Stromal cell of bone marrow (primary cell): ENCODE results near the gene RAP1GAP2.

Experiments used
- DNase-seq: peaks from one replicate; pipeline ENCODE4 v3.0.0-alpha.2; 2012; ENCODE audit warnings: low read depth

Gene RAP1GAP2

DNA sequence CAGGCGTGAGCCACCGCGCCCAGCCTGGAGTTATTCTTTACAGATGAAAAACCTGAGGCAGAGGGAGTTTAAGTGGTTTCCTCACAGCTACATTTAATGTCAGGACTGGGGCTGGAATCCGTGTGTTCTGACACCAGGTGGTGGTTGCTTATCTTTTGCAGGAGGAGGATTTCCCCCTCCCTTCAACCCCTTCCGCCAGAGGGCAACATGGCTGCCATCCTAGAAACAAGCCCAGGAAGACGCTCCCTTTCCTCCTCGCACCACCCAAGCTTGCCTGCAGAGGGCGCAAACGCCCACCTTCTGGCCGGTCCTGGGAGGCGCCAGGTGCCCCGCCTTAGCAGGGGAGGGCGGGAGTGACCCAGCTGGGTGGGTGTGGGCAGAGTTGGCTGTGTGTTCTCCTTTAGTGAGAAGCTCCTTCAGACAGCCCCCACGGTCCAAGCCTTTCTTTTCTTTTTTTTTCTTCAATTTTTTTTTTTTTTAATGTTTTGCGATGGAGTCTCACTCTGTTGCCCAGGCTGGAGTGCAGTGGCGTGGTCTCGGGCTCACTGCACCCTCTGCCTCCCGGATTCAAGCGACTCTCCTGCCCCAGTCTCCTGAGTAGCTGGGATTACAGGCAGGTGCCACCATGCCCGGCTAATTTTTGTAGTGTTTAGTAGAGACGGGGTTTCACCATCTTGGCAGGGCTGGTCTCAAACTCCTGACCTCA is 9.9 kb upstream of the RAP1GAP2 start:
- DNase-seq = peak; percentile 40

- no peak for DNase-seq
Measured at GRCh38 chr17:2789700-2790099, 6.5 kb upstream of the RAP1GAP2 start.

DNA sequence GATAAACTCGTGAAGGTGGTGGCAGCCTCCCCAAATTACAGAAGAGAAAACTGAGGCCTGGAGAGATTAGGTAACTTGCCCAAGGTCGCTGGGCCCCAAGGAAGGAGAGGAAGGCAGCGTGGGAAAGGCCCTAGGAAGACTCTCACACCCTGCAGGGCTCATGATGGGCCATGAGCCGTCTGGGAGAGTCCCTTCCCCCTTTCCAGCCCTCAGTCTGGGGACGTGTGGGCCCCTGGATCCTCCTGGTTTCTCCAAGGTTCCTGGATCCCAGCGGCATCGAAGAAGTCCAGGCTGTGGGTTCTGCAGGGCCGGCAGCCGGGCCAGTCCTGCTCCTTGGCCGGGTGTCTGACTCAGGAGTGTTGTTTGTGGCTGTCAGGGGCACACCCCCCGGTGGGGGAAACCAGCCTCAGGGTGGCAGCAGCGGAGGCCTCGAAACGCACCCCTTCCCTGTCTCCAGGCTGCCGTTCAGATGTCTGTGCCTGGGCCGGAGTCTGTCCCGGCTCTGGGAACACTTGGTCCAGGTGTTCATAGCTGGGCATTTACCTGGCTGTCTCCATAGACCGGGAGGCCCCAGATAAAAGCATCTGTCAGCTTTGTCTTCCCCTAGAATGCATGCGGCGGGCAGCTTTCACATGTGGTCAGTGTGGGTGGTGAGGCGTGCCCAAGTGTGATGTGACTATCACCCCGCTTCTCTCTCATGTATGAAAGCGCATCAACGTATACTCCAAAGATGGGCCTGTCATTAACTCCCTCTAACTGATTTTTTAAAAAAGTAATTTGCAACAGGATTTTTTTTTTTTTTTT is 3.7 kb upstream of the RAP1GAP2 start:
- no peak for DNase-seq

DNA sequence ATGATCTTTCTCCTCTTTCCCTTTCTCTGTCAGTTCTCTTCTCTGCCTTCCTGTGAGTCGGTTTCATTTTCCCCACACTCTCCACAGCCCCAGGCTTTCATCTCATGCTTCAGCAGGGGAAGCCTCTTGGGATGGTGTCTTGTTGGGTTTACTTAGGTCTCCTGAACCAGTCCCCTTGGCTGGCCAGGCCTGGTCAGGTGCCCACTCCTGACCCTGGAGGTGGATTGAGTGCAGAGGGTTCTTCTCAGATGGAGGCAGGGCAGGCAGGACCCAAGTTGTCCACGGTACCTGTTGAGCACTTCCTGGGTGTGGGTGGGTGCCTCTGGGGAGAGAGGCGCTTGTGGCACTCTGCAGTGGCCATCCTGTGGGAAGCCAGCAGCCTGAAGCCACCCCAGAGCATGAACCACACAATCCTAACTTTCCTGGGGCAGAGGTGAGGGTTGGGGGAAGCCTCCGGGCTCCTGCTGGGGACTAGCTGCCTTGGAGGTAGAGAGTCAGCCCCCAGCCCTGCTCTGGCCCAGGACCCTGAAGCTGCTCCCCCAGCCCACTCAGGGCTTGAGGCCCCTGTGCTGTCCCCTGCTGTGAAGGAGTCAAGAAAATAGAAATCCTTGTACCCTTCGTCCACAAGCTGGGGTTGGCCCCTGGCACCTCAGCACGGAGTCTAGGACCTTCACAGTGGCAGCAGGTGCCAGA is 2.0 kb upstream of the RAP1GAP2 start:
- DNase-seq = no peak

DNA sequence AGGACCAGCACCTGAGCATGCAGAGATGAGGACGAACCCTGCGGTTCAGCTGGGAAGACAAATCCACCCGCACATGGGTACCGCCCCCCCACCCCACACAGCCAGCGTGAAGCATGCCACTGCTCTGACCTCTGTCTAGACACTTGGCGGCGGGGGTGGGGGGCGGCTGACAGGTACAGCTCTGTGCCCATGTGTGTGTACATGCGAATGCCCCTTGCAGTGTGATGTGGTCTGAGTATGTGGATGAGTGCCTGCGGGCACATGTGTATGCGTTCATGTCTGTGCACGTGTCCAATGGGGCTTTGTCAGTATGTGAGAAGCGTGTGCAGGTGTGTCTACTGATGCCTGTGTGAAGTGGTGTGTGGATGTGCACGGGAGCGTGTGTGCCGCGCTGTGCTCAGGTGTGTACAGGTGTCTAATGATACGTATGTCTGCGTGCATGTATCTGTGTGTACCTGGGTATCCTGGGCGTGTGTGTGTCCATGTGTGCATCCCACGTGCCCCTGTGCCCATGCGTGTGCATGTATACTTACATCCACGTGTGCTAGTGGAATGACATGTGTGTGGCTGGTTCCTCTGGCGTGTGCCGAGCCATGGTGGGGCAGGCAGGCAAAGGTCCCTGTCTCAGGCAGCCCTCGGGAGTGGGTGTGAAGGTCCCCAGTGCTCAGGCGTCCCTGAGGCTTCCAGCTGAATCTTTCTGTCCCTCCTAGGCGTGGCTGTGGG is 636 bp upstream of the RAP1GAP2 start:
- no peak for DNase-seq

DNA sequence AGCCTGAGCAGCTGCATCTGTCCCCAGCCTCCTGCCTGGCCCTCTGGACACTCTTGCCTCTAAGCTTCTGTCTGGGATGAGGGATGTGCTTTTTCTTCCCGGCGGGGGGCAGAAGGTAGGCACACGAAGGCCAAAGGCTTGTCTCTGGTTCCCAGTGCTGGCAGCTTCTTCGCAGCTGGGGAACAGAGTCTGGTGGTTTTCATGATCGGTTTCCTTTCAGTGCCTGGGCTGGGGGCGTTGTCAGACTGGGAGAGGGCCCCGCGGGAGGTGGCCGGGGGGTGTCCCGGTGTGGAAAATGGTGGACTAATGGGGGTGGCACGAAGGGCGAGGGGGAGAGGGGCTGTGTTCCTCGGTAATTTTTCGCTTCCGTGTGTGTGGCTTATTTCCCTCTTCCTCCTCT is 988 bp downstream of the RAP1GAP2 start:
- DNase-seq = no peak

DNA sequence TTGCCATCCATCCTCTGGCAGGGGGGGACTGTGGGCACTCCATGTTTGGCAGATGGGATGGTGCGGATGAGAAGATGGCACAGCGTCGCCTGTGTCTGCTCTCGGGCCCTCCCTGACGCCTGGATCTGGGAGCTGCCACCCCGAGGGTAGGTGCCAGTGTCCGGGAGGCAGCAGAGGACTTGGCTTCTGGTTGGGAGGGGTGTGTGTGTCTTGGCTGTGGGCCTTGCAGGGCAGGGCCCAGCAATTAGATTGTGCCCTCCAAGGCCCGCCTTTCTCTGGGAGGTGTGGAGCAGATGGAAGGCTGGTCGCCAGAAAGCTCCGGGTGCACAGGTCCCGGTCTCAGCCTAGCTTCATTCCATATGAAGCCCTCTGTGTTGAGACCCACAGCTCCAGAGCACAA is 1.4 kb downstream of the RAP1GAP2 start:
- no peak for DNase-seq

- DNase-seq = no peak
Measured at GRCh38 chr17:2798188-2798587, 1.9 kb downstream of the RAP1GAP2 start.

DNA sequence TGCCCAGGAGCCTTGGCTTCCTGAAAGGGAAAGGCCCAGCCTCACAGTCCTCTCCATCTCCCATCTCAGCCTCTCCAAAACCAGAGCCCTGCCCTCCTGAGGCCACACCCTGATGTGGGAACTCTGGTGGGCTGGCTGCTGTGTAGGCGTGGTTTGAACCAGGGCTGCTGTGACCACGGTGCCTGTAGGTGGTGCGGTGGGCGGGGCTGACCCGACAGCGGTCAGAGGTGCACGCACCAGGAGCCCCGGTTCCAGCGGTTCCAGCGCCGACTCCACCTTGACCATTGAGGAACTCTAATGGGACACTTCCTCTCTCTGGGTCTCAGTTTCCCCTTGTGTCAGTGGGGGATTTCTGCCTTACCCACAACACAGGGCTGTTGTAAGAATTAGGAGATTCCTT is 2.4 kb downstream of the RAP1GAP2 start:
- no peak for DNase-seq

- no peak for DNase-seq
Measured at GRCh38 chr17:2799653-2800052, 3.4 kb downstream of the RAP1GAP2 start.

DNA sequence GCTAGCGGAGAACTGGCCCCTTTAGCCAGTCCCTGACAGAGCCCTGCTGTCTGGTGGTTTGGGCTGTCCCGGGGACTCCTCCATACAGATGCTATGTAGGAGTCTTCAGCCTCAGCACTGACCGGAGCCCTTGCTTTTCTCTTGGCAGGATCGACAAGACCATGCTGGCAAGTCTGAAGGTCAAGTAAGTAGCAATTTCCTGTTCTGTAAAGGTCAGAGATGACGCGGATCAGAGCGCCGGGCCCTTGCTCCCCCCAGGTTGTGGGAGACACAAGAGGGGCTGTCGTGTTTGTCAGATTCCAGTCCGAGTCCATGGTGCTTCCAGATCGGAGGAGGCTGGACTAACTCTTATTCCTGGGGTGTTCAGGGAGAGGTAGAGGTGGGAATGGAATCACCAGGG is 4.1 kb downstream of the RAP1GAP2 start:
- DNase-seq = no peak

- no peak for DNase-seq
Measured at GRCh38 chr17:2801841-2802240, 5.6 kb downstream of the RAP1GAP2 start.

- DNase-seq = no peak
Measured at GRCh38 chr17:2802574-2802973, 6.3 kb downstream of the RAP1GAP2 start.

DNA sequence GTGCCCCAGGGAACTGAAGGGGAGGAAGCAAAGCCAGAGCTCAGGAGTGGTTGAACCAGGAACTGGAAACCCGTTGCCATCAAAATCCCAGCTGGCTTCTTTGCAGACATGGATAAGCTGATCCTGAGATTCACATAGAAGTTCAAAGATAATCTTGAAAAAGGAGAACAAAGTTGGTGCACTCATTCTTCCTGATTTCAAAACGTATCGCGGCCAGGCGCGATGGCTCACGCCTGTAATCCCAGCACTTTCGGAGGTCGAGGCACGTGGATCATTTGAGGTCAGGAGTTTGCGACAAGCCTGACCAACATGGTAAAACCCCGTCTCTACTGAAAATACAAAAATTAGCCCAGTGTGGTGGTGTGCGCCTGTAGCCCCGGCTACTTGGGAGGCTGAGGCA is 7.1 kb downstream of the RAP1GAP2 start:
- no peak for DNase-seq

DNA sequence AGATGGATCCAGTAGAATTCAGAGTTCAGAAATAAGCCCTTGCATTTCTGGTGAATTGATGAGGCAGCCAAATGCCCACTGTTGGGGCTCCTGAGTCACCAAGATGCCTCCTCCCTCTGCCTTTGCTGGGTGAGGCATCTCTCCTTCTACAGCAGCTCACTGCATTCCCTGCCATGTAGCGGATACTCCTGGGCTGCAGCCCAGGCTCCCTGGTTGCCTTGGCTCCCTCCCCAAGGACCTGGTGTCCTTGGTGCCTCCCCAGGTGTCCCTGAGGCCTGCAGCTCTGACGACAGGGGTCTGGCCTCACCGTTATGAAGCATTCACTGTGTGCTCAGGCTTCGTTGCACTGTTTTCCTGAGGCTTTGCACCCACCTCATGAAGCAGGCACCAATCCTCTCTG is 7.7 kb downstream of the RAP1GAP2 start:
- no peak for DNase-seq

DNA sequence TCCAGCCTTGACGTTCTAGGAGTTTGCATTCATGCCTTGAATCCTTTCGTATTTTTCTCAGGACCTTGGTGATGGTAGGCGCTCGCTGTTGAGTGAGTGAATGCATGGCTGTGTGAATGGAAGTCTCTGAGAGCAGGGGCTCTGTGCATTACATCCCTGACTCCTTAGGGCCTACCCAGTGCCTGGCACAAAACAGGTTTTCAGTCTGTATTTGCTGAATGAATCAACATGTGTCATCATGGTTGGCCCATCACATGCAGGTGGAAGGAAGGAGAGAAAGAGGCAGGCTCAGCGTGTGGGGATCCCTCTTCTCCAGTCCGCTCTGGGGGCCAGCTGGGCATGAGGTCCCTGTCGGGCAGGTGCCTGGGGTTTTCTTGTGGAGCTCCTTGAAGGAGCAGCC is 8.7 kb downstream of the RAP1GAP2 start:
- no peak for DNase-seq

DNA sequence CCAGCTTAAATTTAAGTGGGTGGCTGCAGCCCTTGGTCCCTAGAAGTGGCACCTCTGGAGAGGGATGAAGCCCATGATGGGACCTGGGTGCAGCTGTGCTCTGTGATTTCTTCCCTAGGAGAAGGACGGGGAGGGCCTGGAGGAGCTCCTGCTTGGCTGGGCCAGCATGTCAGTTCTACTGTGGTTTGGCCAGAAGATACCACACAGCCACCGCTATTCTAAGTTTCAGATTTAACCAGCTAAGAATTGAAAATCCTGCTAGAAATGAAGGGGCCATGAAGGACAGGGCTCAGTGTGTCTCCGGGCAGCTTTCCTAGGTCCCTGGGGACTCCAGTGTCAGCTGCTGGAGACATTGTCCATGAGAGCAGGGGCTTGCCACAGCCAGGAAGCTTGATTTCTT is 9.7 kb downstream of the RAP1GAP2 start:
- no peak for DNase-seq

- no peak for DNase-seq
Measured at GRCh38 chr17:2808367-2809335, 12.4 kb downstream of the RAP1GAP2 start.

GRCh38 chr17:2809337-2809736 is 13.1 kb downstream of the RAP1GAP2 start:
- DNase-seq = no peak

- DNase-seq = no peak
Measured at GRCh38 chr17:2814049-2814448, 17.8 kb downstream of the RAP1GAP2 start.
